HG02970 (cell line): ENCODE data around the gene IGBP1.
A peak's percentile ranks its signal among the peaks of the same experiment; 100 is the strongest.
"Not testable (repeated sequence)": the region's sequence is repeated elsewhere in the genome, so short reads cannot be mapped to it uniquely, and the experiment has no call there.

Source experiments
- ATAC-seq: cut with Tn5 transposase; IDR thresholded peaks from one replicate; pipeline ENCODE4 v1.9.1; 2021; ENCODE audit warnings: mild to moderate bottlenecking, moderate library complexity, moderate number of reproducible peaks; ENCODE audit not compliant: unreplicated experiment, low FRiP score

The IGBP1 gene

GRCh38 chrX:70166601-70167590 lies 33.6 kb downstream of the IGBP1 start:
- no peak for ATAC-seq

GRCh38 chrX:70168238-70169188 lies 35.3 kb downstream of the IGBP1 start:
- no peak for ATAC-seq

GRCh38 chrX:70169281-70169680 lies 36.0 kb downstream of the IGBP1 start:
- ATAC-seq, result no peak

GRCh38 chrX:70171624-70172023 lies 38.4 kb downstream of the IGBP1 start:
- ATAC-seq, result no peak

GRCh38 chrX:70172221-70172620 lies 39.0 kb downstream of the IGBP1 start:
- ATAC-seq, result no peak

GRCh38 chrX:70172964-70173363 lies 39.7 kb downstream of the IGBP1 start:
- no peak for ATAC-seq

- no peak for ATAC-seq
These were observed 41.5 kb downstream of the IGBP1 start for GRCh38 chrX:70174754-70175153.

GRCh38 chrX:70175338-70175737 lies 42.1 kb downstream of the IGBP1 start:
- ATAC-seq, result no peak

- no peak for ATAC-seq
These were observed 43.8 kb downstream of the IGBP1 start, which contains the start of gene DGAT2L6 for GRCh38 chrX:70176938-70177533. Gene DGAT2L6 (plus strand): TSS chrX:70177483. CDS start chrX:70177583, 100 bp downstream.

GRCh38 chrX:70183091-70183490 lies 49.8 kb downstream of the IGBP1 start:
- ATAC-seq, result no peak

- no peak for ATAC-seq
These were observed 57.0 kb downstream of the IGBP1 start for GRCh38 chrX:70190225-70190624.

GRCh38 chrX:70196961-70197720 lies 63.9 kb downstream of the IGBP1 start:
- peak; percentile 58 for ATAC-seq

- ATAC-seq, result no peak
These were observed 68.5 kb downstream of the IGBP1 start for GRCh38 chrX:70201732-70202131.

- no peak for ATAC-seq
These were observed 75.2 kb downstream of the IGBP1 start for GRCh38 chrX:70208479-70208878.

- ATAC-seq, result not testable (repeated sequence)
These were observed 76.3 kb downstream of the IGBP1 start for GRCh38 chrX:70209570-70209969.
